ENCODE data around the gene SPTBN1. TPM values are rescaled to one million over a fixed set of nuclear protein-coding genes. Genes with fewer than 3 reads are reported as not detected.
A peak's percentile ranks its signal among the peaks of the same experiment; 100 is the strongest.

SPTBN1 gene
- total and polyA plus RNA-seq, 2 of the 13 experiments (the other 11 are each of a cell fraction or from before 2014, with no cell fraction given), result 123 to 299 TPM

DNA sequence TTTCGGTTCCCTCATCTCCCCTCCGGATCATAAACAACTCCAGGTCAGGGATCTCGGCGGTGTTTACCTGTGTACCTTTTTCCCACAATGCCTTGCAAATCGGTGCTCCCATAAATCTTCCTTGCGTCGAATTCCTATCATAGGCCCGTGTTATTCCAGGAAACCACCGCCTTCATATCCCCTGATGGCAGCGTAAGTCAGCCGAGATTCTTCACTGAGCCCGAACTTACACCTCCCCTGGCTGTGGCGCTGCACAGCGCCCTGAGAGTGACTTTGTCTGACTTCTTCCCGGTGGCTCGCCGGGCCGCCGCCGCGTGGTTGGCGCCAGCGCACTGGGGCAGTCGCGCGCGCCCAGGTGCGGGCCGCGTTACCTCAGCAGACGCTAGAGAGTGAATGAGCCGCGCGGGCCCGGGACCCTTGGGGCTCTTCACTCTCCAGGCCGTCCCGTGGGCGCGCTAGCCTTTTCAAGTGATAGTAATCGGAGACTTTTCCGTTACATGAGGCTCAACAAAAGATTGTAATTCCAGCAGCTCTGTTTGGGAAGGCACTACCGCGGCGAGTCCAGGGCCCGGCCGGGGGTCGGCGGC is 101.6 kb downstream of the SPTBN1 start (continued):
- TF ChIP-seq GLI4 (CRISPR knock-in tag; IDR thresholded peaks at IDR 0.05; ENCODE audit: borderline replicate concordance) (peak; percentile 90; the same call in 1 of the 2 replicates), RORA (CRISPR knock-in tag; IDR thresholded peaks at IDR 0.05) (0 out of 2 replicates have a peak, but pooled peaks have one; percentile 15), RAD21 (CRISPR knock-in tag; IDR thresholded peaks at IDR 0.05) (peak; percentile 54), NFE2L1 (CRISPR knock-in tag; IDR thresholded peaks at IDR 0.05; ENCODE audit: borderline replicate concordance) (no peak), ZNF484 (CRISPR knock-in tag; IDR thresholded peaks at IDR 0.05; ENCODE audit: borderline replicate concordance, low read depth) (no peak), MEIS2 (CRISPR knock-in tag; IDR thresholded peaks at IDR 0.05) (0 out of 2 replicates have a peak, but pooled peaks have one; percentile 53), RBM39 (IDR thresholded peaks at IDR 0.05; ENCODE audit: low read depth, low read length, poor library complexity, severe bottlenecking) (no peak), ZNF3 (CRISPR knock-in tag; IDR thresholded peaks at IDR 0.05) (no peak), HOXA7 (CRISPR knock-in tag; IDR thresholded peaks at IDR 0.05) (no peak), ZNF781 (CRISPR knock-in tag; IDR thresholded peaks at IDR 0.05; ENCODE audit: borderline replicate concordance, not compliant biosample characterization) (peak; percentile 1), PPARG (CRISPR knock-in tag; conservative IDR thresholded peaks at IDR 0.05) (peak; percentile 55; the same call in 1 of the 2 replicates), U2AF2 (IDR thresholded peaks at IDR 0.05; ENCODE audit: low read depth, low read length) (no peak), ZNF737 (CRISPR knock-in tag; IDR thresholded peaks at IDR 0.05; ENCODE audit: borderline replicate concordance) (no peak), HNRNPUL1 (IDR thresholded peaks at IDR 0.05; ENCODE audit: low read depth, low read length) (no peak), SRY (CRISPR knock-in tag; IDR thresholded peaks at IDR 0.05) (peak; percentile 64; the same call in 1 of the 2 replicates), NPAS2 (CRISPR knock-in tag; IDR thresholded peaks at IDR 0.05; ENCODE audit: borderline replicate concordance) (no peak), CHD2 (IDR thresholded peaks at IDR 0.05; ENCODE audit: low read depth, low read length) (peak; percentile 53; the same call in 1 of the 2 replicates), ZNF333 (CRISPR knock-in tag; IDR thresholded peaks at IDR 0.05; ENCODE audit: borderline replicate concordance) (no peak), ARID2 (CRISPR knock-in tag; IDR thresholded peaks at IDR 0.05; ENCODE audit: borderline replicate concordance) (no peak), ARHGAP35 (CRISPR knock-in tag; IDR thresholded peaks at IDR 0.05; ENCODE audit: borderline replicate concordance) (peak; percentile 88; the same call in 1 of the 2 replicates), XRCC5 (optimal IDR thresholded peaks at IDR 0.05; ENCODE audit: low read length) (peak; percentile 81), AKAP8 (CRISPR knock-in tag; IDR thresholded peaks at IDR 0.05) (peak; percentile 51), FOXK2 (IDR thresholded peaks at IDR 0.05) (peak; percentile 61; the same call in 1 of the 2 replicates), NONO (IDR thresholded peaks at IDR 0.05) (no peak), NONO (CRISPR knock-in tag; conservative IDR thresholded peaks at IDR 0.05) (peak; percentile 30; the same call in 1 of the 2 replicates)
- TF ChIP-seq, protein P1, sequence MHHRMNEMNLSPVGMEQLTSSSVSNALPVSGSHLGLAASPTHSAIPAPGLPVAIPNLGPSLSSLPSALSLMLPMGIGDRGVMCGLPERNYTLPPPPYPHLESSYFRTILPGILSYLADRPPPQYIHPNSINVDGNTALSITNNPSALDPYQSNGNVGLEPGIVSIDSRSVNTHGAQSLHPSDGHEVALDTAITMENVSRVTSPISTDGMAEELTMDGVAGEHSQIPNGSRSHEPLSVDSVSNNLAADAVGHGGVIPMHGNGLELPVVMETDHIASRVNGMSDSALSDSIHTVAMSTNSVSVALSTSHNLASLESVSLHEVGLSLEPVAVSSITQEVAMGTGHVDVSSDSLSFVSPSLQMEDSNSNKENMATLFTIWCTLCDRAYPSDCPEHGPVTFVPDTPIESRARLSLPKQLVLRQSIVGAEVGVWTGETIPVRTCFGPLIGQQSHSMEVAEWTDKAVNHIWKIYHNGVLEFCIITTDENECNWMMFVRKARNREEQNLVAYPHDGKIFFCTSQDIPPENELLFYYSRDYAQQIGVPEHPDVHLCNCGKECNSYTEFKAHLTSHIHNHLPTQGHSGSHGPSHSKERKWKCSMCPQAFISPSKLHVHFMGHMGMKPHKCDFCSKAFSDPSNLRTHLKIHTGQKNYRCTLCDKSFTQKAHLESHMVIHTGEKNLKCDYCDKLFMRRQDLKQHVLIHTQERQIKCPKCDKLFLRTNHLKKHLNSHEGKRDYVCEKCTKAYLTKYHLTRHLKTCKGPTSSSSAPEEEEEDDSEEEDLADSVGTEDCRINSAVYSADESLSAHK (CRISPR knock-in tag; IDR thresholded peaks at IDR 0.05; ENCODE audit: borderline replicate concordance), result peak; percentile 87; the same call in 1 of the 2 replicates
- TF ChIP-seq, protein P2, sequence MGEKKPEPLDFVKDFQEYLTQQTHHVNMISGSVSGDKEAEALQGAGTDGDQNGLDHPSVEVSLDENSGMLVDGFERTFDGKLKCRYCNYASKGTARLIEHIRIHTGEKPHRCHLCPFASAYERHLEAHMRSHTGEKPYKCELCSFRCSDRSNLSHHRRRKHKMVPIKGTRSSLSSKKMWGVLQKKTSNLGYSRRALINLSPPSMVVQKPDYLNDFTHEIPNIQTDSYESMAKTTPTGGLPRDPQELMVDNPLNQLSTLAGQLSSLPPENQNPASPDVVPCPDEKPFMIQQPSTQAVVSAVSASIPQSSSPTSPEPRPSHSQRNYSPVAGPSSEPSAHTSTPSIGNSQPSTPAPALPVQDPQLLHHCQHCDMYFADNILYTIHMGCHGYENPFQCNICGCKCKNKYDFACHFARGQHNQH (CRISPR knock-in tag; IDR thresholded peaks at IDR 0.05), result no peak; the same call in 1 of the 2 replicates
